HCT116 (cell line): Measurements from ENCODE around the gene TERT. TPM values are rescaled to one million over a fixed set of nuclear protein-coding genes. Genes with fewer than 3 reads are reported as not detected.

Experiments used
- ATAC-seq: fragments of 200-7000 bp; cut with Tn5 transposase; 2 replicates; pipeline ENCODE4 v1.9.1; 2020; ENCODE audit warnings: mild to moderate bottlenecking, moderate library complexity
- BruUV-seq: library from RNA; stranded (reverse); fragments of 400-500 nt; replicated peaks from 2 replicates; lab custom pipeline; 2021; lab: Mats Ljungman, UMichigan
- CTCF ChIA-PET: fragments of 300-600 bp; sonication (Branson Sonifier 250); formaldehyde crosslinking; loops from one replicate; lab custom pipeline; 2021; ENCODE audit warnings: antibody characterized with exemption; lab: Charles Lee
- POLR2A ChIA-PET: fragments of 300-600, 350-600 bp; sonication (Branson Sonifier 250); formaldehyde crosslinking; loops from one replicate; lab custom pipeline; 2021; ENCODE audit warnings: antibody characterized with exemption; lab: Charles Lee
- RAD21 ChIA-PET, 2 experiments: fragments of 300-600 bp; sonication (Branson Sonifier 250); formaldehyde crosslinking; loops; one replicate each; lab custom pipeline; 2023; ENCODE audit warnings: low total read pairs in 2 of 2; ENCODE audit not compliant: uncharacterized antibody in 2 of 2, unreplicated experiment in 2 of 2, low non-redundant PET in 1 of 2; lab: Charles Lee
- DNase-seq: peaks from one replicate; pipeline ENCODE4 v3.0.0-alpha.2; 2010; ENCODE audit warnings: low read depth, low spot score
- H2AFZ ChIP-seq: fragments of 200-600 bp; shearing (Covaris generic), sonication (generic); 2 replicates; pipeline ENCODE4 v1.6.1; 2017; ENCODE audit warnings: low read depth, mixed run types, mixed read lengths, antibody characterized with exemption, low read length; ENCODE audit not compliant: poor library complexity, severe bottlenecking
- H3K27ac ChIP-seq: 2 replicates; pipeline ENCODE4 v1.5.1; 2012; ENCODE audit warnings: low read depth, low read length
- H3K27me3 ChIP-seq: fragments of 200-600 bp; sonication (generic); 2 replicates; pipeline ENCODE4 v1.6.1; 2016; ENCODE audit warnings: mixed run types, low read length, mixed read lengths; ENCODE audit not compliant: insufficient read depth
- H3K36me3 ChIP-seq, 2 experiments: fragments of 200-500 bp in 1 of 2; fragments of 200-600 bp in 1 of 2; sonication (Bioruptor generic) in 1 of 2; sonication (generic) in 1 of 2; 2 replicates each; pipeline versions ENCODE4 v1.5.1 to v1.6.1; 2014 to 2016; ENCODE audit warnings: low read length in 2 of 2, inconsistent platforms in 1 of 2, mixed read lengths in 1 of 2, mixed run types in 1 of 2; ENCODE audit not compliant: insufficient read depth in 2 of 2, control insufficient read depth in 1 of 2
- H3K4me1 ChIP-seq, 2 experiments: fragments of 200-600 bp in 1 of 2; sonication (generic) in 1 of 2; 2 replicates each; pipeline versions ENCODE4 v1.5.1 to v1.6.1; 2012 to 2017; ENCODE audit warnings: low read length in 2 of 2, inconsistent platforms in 1 of 2, mild to moderate bottlenecking in 1 of 2, mixed read lengths in 1 of 2, mixed run types in 1 of 2, moderate library complexity in 1 of 2; ENCODE audit not compliant: insufficient read depth in 2 of 2, control insufficient read depth in 1 of 2
- H3K4me2 ChIP-seq: fragments of 200-600 bp; sonication (generic); 2 replicates; pipeline ENCODE4 v1.6.1; 2017; ENCODE audit warnings: mixed run types, low read length, mixed read lengths
- H3K4me3 ChIP-seq, 2 experiments: fragments of 200-600 bp in 1 of 2; sonication (generic) in 1 of 2; replicated peaks in 1 of 2; 2 replicates each; pipeline ENCODE4 v1.5.1; 2011 to 2016; ENCODE audit warnings: low read length in 2 of 2, control low read depth in 1 of 2, low read depth in 1 of 2, mild to moderate bottlenecking in 1 of 2, mixed read lengths in 1 of 2, mixed run types in 1 of 2
- H3K79me2 ChIP-seq: fragments of 200-600 bp; sonication (generic); 2 replicates; pipeline ENCODE4 v1.6.1; 2017; ENCODE audit warnings: mild to moderate bottlenecking, mixed run types, low read length, moderate library complexity, mixed read lengths; ENCODE audit not compliant: insufficient read depth
- H3K9ac ChIP-seq: fragments of 200-600 bp; sonication (generic); 2 replicates; pipeline ENCODE4 v1.6.1; 2016; ENCODE audit warnings: low read length, mixed read lengths
- H3K9me2 ChIP-seq: fragments of 200-600 bp; sonication (generic), shearing (Covaris generic); 2 replicates; pipeline ENCODE4 v1.6.1; 2017; ENCODE audit warnings: mixed run types, mild to moderate bottlenecking, moderate library complexity; ENCODE audit not compliant: insufficient read depth
- H3K9me3 ChIP-seq, 2 experiments: fragments of 200-500 bp in 1 of 2; fragments of 200-600 bp in 1 of 2; sonication (Bioruptor generic) in 1 of 2; sonication (generic) in 1 of 2; 2 replicates each; pipeline ENCODE4 v1.6.1; 2014 to 2017; ENCODE audit warnings: low read length in 2 of 2, mixed read lengths in 2 of 2, inconsistent platforms in 1 of 2, low read depth in 1 of 2, mild to moderate bottlenecking in 1 of 2, mixed run types in 1 of 2, moderate library complexity in 1 of 2; ENCODE audit not compliant: control insufficient read depth in 1 of 2, insufficient read depth in 1 of 2
- H4K20me1 ChIP-seq: fragments of 200-600 bp; sonication (generic), shearing (Covaris generic); 2 replicates; pipeline ENCODE4 v1.6.1; 2017; ENCODE audit warnings: mixed run types, mild to moderate bottlenecking, moderate library complexity; ENCODE audit not compliant: insufficient read depth
- CBX3 ChIP-seq: IDR thresholded peaks from 2 replicates; pipeline ENCODE4 v1.6.1; 2012; ENCODE audit warnings: low read depth
- CEBPB ChIP-seq: IDR thresholded peaks from 2 replicates; pipeline ENCODE4 v1.6.1; 2012; ENCODE audit warnings: low read depth
- ELF1 ChIP-seq: IDR thresholded peaks from 2 replicates; pipeline ENCODE4 v1.6.1; 2012; ENCODE audit warnings: low read depth, borderline replicate concordance
- EZH2phosphoT487 ChIP-seq: fragments of 200-600 bp; IDR thresholded peaks from 2 replicates; pipeline ENCODE4 v1.6.1; 2018; ENCODE audit warnings: antibody characterized with exemption, borderline replicate concordance
- FOSL1 ChIP-seq: IDR thresholded peaks from 2 replicates; pipeline ENCODE4 v1.6.1; 2012; ENCODE audit warnings: low read depth
- POLR2A ChIP-seq: IDR thresholded peaks from 2 replicates; pipeline ENCODE4 v1.7.0; 2011; ENCODE audit warnings: borderline replicate concordance; ENCODE audit not compliant: insufficient read depth, insufficient read length; ENCODE audit errors: extremely low read depth
- SIN3A ChIP-seq: IDR thresholded peaks from 2 replicates; pipeline ENCODE4 v1.6.1; 2012; ENCODE audit warnings: low read depth
- SP1 ChIP-seq: IDR thresholded peaks from 2 replicates; pipeline ENCODE4 v1.6.1; 2012; ENCODE audit warnings: low read depth
- ZBTB33 ChIP-seq: IDR thresholded peaks from 2 replicates; pipeline ENCODE4 v1.6.1; 2011; ENCODE audit warnings: mild to moderate bottlenecking, low read length, moderate library complexity; ENCODE audit not compliant: insufficient replicate concordance; ENCODE audit errors: extremely low read depth
- ZFX ChIP-seq: fragments of 450-650 bp; IDR thresholded peaks from 2 replicates; pipeline ENCODE4 v1.6.1; 2017
- intact Hi-C: fragments of 100-400 bp; cut with micrococcal nuclease; formaldehyde crosslinking; loops from 2 replicates; pipeline ENCODE4 v1.10.0; 2022
- total RNA-seq: library from RNA; stranded (reverse); gene quantifications from one replicate; pipeline ENCODE4 v1.2.1, GENCODE V29; 2021; ENCODE audit not compliant: unreplicated experiment
- TF ChIP-seq, protein P1 (sequence below): IDR thresholded peaks from 2 replicates; pipeline ENCODE4 v1.6.1; 2012

TERT gene
- total RNA-seq, 1 experiment from 2014 or later, result 6.9 TPM

DNA sequence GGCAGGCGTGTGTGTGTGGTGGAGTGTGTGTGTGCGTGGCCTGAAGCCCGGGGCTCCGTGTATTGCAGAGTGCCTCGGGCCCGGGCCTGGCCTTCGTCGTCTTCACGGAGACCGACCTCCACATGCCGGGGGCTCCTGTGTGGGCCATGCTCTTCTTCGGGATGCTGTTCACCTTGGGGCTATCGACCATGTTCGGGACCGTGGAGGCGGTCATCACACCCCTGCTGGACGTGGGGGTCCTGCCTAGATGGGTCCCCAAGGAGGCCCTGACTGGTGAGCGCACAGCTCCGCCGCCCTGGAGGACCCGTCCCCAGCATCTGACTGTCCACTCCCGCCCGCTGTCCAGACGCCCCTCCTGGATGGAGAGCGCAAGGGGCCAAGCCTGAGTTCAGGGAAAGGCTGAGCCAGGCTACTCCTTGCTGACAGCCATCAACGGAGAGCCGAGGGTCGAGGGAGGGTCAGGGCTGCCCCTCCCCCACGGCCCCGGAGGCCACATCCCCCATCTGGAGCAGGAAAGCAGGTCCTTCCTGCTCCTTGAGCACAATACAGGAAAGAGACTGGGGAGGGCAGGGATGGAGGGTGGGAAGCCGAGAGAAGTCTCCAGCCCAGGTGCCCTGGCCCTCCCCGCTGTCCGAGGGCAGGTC lies 51.3 kb downstream of the TERT start:
- intact Hi-C loops, result no loop called here
- ChIA-PET POLR2A (no interaction called here), CTCF (no interaction called here), RAD21 (no interaction called here)
- H3K36me3 ChIP-seq, result no peaks in the 10 kb centered on the region
- no peaks in the 10 kb centered on the region for H3K4me1 ChIP-seq
- H3K9me3 ChIP-seq, result no peaks in the 10 kb centered on the region
- no peaks in the 10 kb centered on the region for H4K20me1 ChIP-seq
- H3K79me2 ChIP-seq, result no peaks in the 10 kb centered on the region
- no peaks in the 10 kb centered on the region for H3K9me2 ChIP-seq
- H3K4me2 ChIP-seq, result no peak overlapping the region
- H3K27me3 ChIP-seq, result no peaks in the 10 kb centered on the region
- H2AFZ ChIP-seq, result no peak overlapping the region
- no peak overlapping the region for H3K4me3 ChIP-seq
- no peak overlapping the region for H3K9ac ChIP-seq
- H3K27ac ChIP-seq, result no peak overlapping the region
- no peak for DNase-seq
- BruUV-seq, result no TSS peak
- no peak for TF ChIP-seq ZBTB33
- TF ChIP-seq POLR2A, result no peak
- no peak for TF ChIP-seq CEBPB
- no peak for TF ChIP-seq ELF1
- TF ChIP-seq, protein P1, sequence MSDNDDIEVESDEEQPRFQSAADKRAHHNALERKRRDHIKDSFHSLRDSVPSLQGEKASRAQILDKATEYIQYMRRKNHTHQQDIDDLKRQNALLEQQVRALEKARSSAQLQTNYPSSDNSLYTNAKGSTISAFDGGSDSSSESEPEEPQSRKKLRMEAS, result no peak
- TF ChIP-seq EZH2phosphoT487, result no peak
- no peak for TF ChIP-seq ZFX
- no peak for TF ChIP-seq SP1
- TF ChIP-seq FOSL1, result no peak
- TF ChIP-seq SIN3A, result no peak
- no peak for TF ChIP-seq CBX3
- TF ChIP-seq, all 23 proteins: peak for 0
- no peak for ATAC-seq
